HEK293T (cell line): ENCODE results near the gene TSPAN5.

Experiments used
- CTCF ChIA-PET: fragments of 350-600 bp; formaldehyde crosslinking; extraction: SDS; loops from one replicate; lab custom pipeline; 2021; ENCODE audit warnings: antibody characterized with exemption, inconsistent platforms; lab: Yijun Ruan, JAX
- POLR2A ChIA-PET: fragments of 350-600 bp; formaldehyde crosslinking; extraction: SDS; loops from one replicate; lab custom pipeline; 2020; ENCODE audit warnings: antibody characterized with exemption, inconsistent platforms; lab: Yijun Ruan, JAX
- DNase-seq: peaks from one replicate; pipeline ENCODE4 v3.0.0; 2012; ENCODE audit warnings: mixed read lengths; ENCODE audit errors: extremely low spot score
- ARNT ChIP-seq: fragments of 450-650 bp; IDR thresholded peaks from 2 replicates; pipeline ENCODE4 v1.6.1; 2017; ENCODE audit warnings: mild to moderate bottlenecking
- BHLHE40 ChIP-seq: fragments of 450-650 bp; IDR thresholded peaks from 2 replicates; pipeline ENCODE4 v1.6.1; 2016; ENCODE audit warnings: mild to moderate bottlenecking, moderate library complexity, borderline replicate concordance
- CTBP1 ChIP-seq: fragments of 450-650 bp; IDR thresholded peaks from 2 replicates; pipeline ENCODE4 v1.6.1; 2016; ENCODE audit warnings: borderline replicate concordance
- ELF4 ChIP-seq: fragments of 450-650 bp; IDR thresholded peaks from 2 replicates; pipeline ENCODE4 v1.6.1; 2017; ENCODE audit warnings: antibody characterized with exemption
- FOXA1 ChIP-seq: fragments of 450-650 bp; IDR thresholded peaks from 2 replicates; pipeline ENCODE4 v1.6.1; 2016; ENCODE audit warnings: mild to moderate bottlenecking
- FOXK2 ChIP-seq: fragments of 450-650 bp; IDR thresholded peaks from 2 replicates; pipeline ENCODE4 v1.6.1; 2016; ENCODE audit warnings: mild to moderate bottlenecking
- FOXM1 ChIP-seq: fragments of 450-650 bp; IDR thresholded peaks from 2 replicates; pipeline ENCODE4 v1.6.1; 2017; ENCODE audit warnings: mild to moderate bottlenecking, borderline replicate concordance
- HDGF ChIP-seq: fragments of 450-650 bp; IDR thresholded peaks from 2 replicates; pipeline ENCODE4 v1.6.1; 2017; ENCODE audit warnings: antibody characterized with exemption, borderline replicate concordance
- L3MBTL2 ChIP-seq: fragments of 450-650 bp; conservative IDR thresholded peaks from 2 replicates; pipeline ENCODE4 v1.6.1; 2016; ENCODE audit warnings: mild to moderate bottlenecking
- NFRKB ChIP-seq: fragments of 450-650 bp; IDR thresholded peaks from 2 replicates; pipeline ENCODE4 v1.6.1; 2016; ENCODE audit warnings: mild to moderate bottlenecking, moderate library complexity
- SP1 ChIP-seq: fragments of 450-650 bp; IDR thresholded peaks from 2 replicates; pipeline ENCODE4 v1.6.1; 2017
- SUZ12 ChIP-seq: fragments of 450-650 bp; IDR thresholded peaks from 2 replicates; pipeline ENCODE4 v1.6.1; 2016; ENCODE audit warnings: mild to moderate bottlenecking
- TARDBP ChIP-seq: fragments of 450-650 bp; IDR thresholded peaks from 2 replicates; pipeline ENCODE4 v1.6.1; 2016
- ZNF384 ChIP-seq: fragments of 450-650 bp; IDR thresholded peaks from 2 replicates; pipeline ENCODE4 v1.6.1; 2016
- TF ChIP-seq, protein P1 (sequence below): fragments of 450-650 bp; IDR thresholded peaks from 2 replicates; pipeline ENCODE4 v1.6.1; 2016

Gene TSPAN5

DNA sequence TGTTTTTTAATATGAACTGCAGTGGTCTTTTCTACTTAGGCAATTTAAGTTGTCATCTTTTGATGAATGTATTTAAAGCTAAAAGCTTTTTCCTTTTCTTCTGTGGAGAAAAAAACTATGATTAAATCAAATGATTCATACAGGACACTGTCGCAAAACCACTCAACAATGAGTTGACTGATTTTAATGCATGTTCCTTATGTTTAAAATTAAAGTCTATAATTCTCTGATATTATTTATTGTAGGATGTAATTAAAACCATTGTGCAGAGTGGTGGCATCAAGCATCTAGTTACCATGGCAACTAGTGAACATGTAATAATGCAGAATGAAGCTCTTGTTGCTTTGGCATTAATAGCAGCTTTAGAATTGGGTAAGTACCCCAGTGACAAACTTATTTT is 224.7 kb downstream of the TSPAN5 start:
- ChIA-PET POLR2A (no interaction called here), CTCF (no interaction called here)
- DNase-seq: no peak
- TF ChIP-seq ZNF384: no peak
- TF ChIP-seq FOXA1: no peak
- TF ChIP-seq FOXM1: no peak
- TF ChIP-seq SUZ12: no peak
- TF ChIP-seq, protein P1, sequence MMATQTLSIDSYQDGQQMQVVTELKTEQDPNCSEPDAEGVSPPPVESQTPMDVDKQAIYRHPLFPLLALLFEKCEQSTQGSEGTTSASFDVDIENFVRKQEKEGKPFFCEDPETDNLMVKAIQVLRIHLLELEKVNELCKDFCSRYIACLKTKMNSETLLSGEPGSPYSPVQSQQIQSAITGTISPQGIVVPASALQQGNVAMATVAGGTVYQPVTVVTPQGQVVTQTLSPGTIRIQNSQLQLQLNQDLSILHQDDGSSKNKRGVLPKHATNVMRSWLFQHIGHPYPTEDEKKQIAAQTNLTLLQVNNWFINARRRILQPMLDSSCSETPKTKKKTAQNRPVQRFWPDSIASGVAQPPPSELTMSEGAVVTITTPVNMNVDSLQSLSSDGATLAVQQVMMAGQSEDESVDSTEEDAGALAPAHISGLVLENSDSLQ: no peak
- no peak for TF ChIP-seq NFRKB
- no peak for TF ChIP-seq ARNT
- no peak for TF ChIP-seq L3MBTL2
- no peak for TF ChIP-seq SP1
- no peak for TF ChIP-seq CTBP1
- no peak for TF ChIP-seq FOXK2
- no peak for TF ChIP-seq TARDBP
- no peak for TF ChIP-seq BHLHE40
- no peak for TF ChIP-seq HDGF

DNA sequence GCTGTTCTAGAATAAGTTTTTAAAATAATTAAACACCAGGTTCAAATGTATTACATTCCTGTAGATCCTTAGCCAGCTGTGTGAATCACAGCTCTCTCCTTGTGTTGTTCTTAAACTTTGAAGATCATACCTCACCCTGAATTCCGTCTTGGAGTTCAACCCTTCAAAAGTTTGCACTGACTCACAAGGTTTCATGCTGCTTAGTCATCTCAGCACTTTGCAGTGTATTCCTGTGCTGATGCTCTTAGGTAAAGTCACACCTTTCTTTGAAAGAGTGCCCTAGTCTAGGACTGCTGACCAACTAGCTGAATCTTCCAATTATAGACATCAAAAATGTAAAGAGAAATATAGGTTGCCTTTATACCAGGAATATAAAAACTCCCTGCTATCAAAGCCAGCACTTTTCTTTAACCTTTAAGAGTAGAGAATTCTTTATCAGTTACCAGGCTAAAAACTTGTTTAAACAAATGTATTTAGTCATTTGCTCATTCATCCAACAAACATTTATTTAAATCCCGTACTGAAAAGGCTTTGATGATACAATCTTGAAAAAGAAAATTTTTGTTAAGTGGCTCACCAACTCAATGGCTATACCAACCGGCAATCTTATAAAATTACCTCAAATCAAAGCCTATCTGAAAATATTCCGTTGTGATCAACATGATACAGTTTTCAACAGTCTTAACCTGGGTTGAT is 227.6 kb downstream of the TSPAN5 start:
- DNase-seq: no peak
- CTCF ChIA-PET: no interaction called here
- no peak for TF ChIP-seq ARNT
- TF ChIP-seq FOXM1: no peak
- no peak for TF ChIP-seq CTBP1
- no peak for TF ChIP-seq TARDBP
- POLR2A ChIA-PET: no interaction called here

DNA sequence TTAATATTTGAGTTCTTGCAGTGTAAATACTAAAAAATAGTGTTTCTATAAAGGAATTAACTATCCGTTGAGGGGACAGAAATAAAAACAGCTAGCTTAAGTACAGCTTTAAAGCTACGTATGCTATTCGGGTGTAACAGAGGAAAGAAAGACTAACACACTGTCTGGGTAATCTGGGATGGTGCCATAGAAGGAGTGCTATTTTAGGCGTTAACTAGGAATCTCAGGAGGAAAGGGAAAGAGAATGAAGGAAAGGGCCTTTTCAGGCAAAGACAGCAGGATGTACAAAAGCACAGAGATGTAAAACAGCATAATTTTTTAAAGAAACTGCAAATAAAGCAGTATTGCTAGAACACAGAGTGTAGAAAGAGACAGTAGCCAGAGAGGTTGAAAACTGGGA is 235.4 kb downstream of the TSPAN5 start:
- CTCF ChIA-PET: no interaction called here
- no peak for DNase-seq
- TF ChIP-seq ELF4 (no peak), L3MBTL2 (no peak), SUZ12 (no peak), FOXK2 (no peak)
- POLR2A ChIA-PET: no interaction called here

DNA sequence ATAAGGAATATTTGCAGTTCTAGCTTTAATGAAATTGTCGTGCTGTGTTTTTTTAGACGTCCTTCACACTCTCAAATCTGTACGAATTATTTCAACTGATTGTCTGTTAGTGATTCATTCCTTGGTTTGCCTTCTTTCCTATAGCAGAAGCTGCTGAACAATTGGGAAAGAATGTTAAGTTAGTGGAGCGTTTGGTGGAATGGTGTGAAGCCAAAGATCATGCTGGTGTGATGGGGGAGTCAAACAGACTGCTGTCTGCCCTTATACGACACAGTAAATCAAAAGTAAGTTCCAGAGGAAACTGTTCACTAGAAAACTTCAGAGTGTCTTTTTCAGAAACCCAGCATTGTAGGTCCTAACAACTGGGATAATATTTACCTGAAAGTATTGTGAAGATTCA is 237.3 kb downstream of the TSPAN5 start:
- POLR2A ChIA-PET: no interaction called here
- CTCF ChIA-PET: no interaction called here
- TF ChIP-seq TARDBP: no peak
- no peak for TF ChIP-seq SP1
- no peak for TF ChIP-seq CTBP1
- no peak for TF ChIP-seq ZNF384
- TF ChIP-seq SUZ12: no peak
- no peak for DNase-seq
